ENCODE results near the gene IVNS1ABP. TPM values are rescaled to one million over a fixed set of nuclear protein-coding genes. Genes with fewer than 3 reads are reported as not detected.

Gene IVNS1ABP
- total RNA-seq, 1 donor from 2014 or later = 125 TPM

DNA sequence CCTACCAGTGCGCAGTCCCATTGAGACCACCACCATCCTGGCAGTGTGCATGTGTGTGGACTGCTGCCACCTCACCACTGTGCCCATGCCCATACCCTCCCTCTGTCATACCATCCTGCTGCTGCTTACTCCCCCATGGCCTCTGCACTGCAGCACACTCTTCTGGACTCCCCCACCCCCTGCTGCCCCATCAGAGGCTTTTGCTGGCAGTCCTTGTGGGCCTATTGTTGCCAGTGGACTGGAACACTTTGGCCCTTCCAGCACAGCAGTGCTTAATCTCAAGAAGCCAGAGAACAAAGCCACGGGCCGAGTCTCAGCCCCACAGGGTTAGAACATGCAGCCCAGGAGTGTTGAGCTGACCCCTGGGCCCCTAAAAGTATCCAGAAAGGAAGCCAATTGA, 41.9 kb upstream of the IVNS1ABP start:
- DNase-seq (ENCODE audit: low read depth, low spot score) = no peak
- Mint-ChIP-seq H3K27ac (ENCODE audit: unreplicated experiment) (peak overlapping the region; percentile 84), H3K4me1 (no peaks in the 10 kb centered on the region), H3K27me3 (ENCODE audit: low read depth) (no peaks in the 10 kb centered on the region), H3K4me3 (no peak overlapping the region), H3K9me3 (peaks cover 14% of the 10 kb centered on the region), H3K36me3 (ENCODE audit: low read depth) (peaks cover 8% of the 10 kb centered on the region)
- TF ChIP-seq, protein P1, sequence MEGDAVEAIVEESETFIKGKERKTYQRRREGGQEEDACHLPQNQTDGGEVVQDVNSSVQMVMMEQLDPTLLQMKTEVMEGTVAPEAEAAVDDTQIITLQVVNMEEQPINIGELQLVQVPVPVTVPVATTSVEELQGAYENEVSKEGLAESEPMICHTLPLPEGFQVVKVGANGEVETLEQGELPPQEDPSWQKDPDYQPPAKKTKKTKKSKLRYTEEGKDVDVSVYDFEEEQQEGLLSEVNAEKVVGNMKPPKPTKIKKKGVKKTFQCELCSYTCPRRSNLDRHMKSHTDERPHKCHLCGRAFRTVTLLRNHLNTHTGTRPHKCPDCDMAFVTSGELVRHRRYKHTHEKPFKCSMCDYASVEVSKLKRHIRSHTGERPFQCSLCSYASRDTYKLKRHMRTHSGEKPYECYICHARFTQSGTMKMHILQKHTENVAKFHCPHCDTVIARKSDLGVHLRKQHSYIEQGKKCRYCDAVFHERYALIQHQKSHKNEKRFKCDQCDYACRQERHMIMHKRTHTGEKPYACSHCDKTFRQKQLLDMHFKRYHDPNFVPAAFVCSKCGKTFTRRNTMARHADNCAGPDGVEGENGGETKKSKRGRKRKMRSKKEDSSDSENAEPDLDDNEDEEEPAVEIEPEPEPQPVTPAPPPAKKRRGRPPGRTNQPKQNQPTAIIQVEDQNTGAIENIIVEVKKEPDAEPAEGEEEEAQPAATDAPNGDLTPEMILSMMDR (conservative IDR thresholded peaks at IDR 0.05) = no peak

DNA sequence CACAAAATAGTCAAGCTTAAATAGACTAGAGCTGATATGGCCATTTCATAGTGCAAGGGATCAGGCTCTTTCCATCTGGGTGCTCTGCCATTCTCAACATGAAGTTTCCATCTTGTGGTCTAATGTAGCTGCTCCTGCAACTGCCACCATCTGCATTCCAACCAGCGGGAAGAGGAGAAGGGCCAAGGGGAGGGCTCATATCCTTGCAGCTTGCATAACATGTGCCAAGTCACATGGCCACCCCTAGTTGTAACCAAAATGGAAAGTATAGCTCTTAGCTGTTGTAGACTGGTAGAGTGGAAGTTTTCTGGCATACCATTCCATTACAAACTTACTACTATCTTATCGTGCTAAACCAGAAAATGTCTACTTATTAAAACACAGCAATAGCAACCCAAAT, 38.9 kb upstream of the IVNS1ABP start:
- Mint-ChIP-seq H3K27ac (ENCODE audit: unreplicated experiment) (no peak overlapping the region), H3K36me3 (ENCODE audit: low read depth) (no peaks in the 10 kb centered on the region), H3K9me3 (peaks cover 5% of the 10 kb centered on the region), H3K27me3 (ENCODE audit: low read depth) (no peaks in the 10 kb centered on the region), H3K4me1 (peaks cover 4% of the 10 kb centered on the region), H3K4me3 (no peak overlapping the region)
- TF ChIP-seq, protein P1 (conservative IDR thresholded peaks at IDR 0.05) = no peak
- no peak for DNase-seq (ENCODE audit: low read depth, low spot score)

DNA sequence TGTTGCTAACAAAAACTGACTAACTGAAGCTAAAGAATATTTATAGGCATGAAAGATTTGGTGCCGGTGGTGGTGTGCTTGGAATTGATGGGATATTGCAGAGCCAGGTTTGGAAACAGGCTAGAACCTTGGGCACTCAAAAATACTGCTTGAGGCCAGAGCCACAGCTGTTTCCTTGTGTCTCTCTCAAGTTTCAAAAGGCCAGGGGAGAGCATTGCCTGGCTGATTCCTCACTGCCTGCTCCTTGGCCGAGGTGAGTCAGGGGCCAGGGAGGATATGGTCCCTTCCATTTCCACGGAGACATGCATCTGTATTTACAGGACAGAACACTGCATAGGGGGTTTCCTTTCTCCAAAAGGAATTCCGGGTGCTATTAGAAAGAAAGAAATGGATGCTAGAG, 36.1 kb upstream of the IVNS1ABP start:
- no peaks in the 10 kb centered on the region for H3K36me3 Mint-ChIP-seq (ENCODE audit: low read depth)
- no peak overlapping the region for H3K4me3 Mint-ChIP-seq
- no peak overlapping the region for H3K27ac Mint-ChIP-seq (ENCODE audit: unreplicated experiment)
- DNase-seq (ENCODE audit: low read depth, low spot score) = no peak
- TF ChIP-seq, protein P1 (conservative IDR thresholded peaks at IDR 0.05) = no peak
- H3K4me1 Mint-ChIP-seq = peaks cover 12% of the 10 kb centered on the region
- no peaks in the 10 kb centered on the region for H3K27me3 Mint-ChIP-seq (ENCODE audit: low read depth)
- no peaks in the 10 kb centered on the region for H3K9me3 Mint-ChIP-seq

DNA sequence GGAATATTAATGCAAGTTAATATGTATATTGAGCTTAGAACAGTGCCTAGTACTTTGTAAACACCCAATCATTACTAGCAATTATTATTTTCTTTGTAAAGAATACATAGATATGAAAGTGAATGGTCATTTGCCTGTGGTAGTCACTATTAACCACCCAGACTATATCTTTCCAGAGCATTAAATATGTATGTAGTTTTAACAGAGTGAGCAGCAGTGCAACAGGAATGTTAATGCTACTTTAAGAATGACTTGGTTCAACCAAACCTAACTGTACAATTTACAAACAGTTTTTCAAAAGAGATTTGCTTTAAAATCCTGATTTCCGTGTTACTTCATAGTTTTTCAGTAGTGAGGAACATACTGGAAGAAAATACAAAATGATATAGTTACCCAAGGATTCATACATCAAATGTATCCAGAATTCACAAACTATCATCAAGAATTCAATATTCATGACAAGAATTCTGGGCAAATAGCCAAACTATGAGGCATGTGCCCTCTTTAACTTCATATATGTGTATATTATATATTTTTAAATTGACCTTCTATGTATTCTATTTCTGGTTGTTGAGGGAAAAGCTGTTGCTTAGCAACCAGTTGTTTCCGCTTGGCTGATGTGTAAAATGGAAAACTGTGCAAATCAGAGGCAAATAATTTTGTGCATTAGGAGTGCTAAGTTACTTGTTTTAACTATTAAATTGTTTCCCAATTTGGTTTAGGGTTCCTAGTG, 34.9 kb upstream of the IVNS1ABP start:
- no peaks in the 10 kb centered on the region for H3K9me3 Mint-ChIP-seq
- TF ChIP-seq, protein P1 (conservative IDR thresholded peaks at IDR 0.05) = no peak
- peaks cover 12% of the 10 kb centered on the region for H3K4me1 Mint-ChIP-seq
- DNase-seq (ENCODE audit: low read depth, low spot score) = no peak
- no peaks in the 10 kb centered on the region for H3K27me3 Mint-ChIP-seq (ENCODE audit: low read depth)
- H3K27ac Mint-ChIP-seq (ENCODE audit: unreplicated experiment) = no peak overlapping the region
- H3K4me3 Mint-ChIP-seq = no peak overlapping the region
- H3K36me3 Mint-ChIP-seq (ENCODE audit: low read depth) = no peaks in the 10 kb centered on the region

DNA sequence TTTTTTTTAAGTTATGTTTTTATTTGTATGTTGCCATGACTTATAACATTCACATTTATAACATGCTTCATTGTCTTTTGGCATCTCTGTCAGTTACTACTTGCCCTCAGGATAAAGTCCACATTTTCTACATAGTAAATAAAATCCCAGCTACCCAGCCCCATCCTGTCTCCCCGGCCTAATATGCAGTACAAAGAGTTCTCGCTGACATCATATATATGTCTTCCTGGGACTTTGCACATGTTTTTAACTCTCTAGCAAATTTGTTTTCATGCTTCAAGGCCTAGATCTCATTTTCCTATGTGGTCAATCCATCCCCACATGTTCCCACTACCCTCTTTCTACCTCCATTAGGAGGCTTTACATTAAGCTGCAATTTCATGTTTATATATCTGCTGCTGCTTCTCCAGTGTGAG, 33.0 kb upstream of the IVNS1ABP start:
- TF ChIP-seq, protein P1 (conservative IDR thresholded peaks at IDR 0.05) = no peak
- Mint-ChIP-seq H3K4me3 (no peak overlapping the region), H3K27ac (ENCODE audit: unreplicated experiment) (no peak overlapping the region), H3K36me3 (ENCODE audit: low read depth) (no peaks in the 10 kb centered on the region), H3K9me3 (no peaks in the 10 kb centered on the region), H3K27me3 (ENCODE audit: low read depth) (no peaks in the 10 kb centered on the region), H3K4me1 (peaks cover 12% of the 10 kb centered on the region)
- DNase-seq (ENCODE audit: low read depth, low spot score) = no peak
